Thymus (tissue), 11 donors: Measurements from ENCODE around the gene MRPS7. TPM values are rescaled to one million over a fixed set of nuclear protein-coding genes. Genes with fewer than 3 reads are reported as not detected.
"Not testable (repeated sequence)": the region's sequence is repeated elsewhere in the genome, so short reads cannot be mapped to it uniquely, and the experiment has no call there.

Experiments used
- DNase-seq, 9 donors: peaks; one replicate each; pipeline ENCODE4 v3.0.0-alpha.2; 2013; ENCODE audit warnings: low spot score in 9 of 9, low read depth in 6 of 9, missing footprints in 1 of 9
- H3K27ac ChIP-seq, 2 donors: one replicate each; pipeline ENCODE4 v1.5.1; 2013; ENCODE audit warnings: control low read depth in 1 of 2, low read depth in 1 of 2, low read length in 1 of 2, mild to moderate bottlenecking in 1 of 2, moderate library complexity in 1 of 2
- H3K27me3 ChIP-seq, 2 donors: one replicate each; pipeline ENCODE4 v1.5.1; 2013; ENCODE audit warnings: low read length in 1 of 2; ENCODE audit not compliant: control insufficient read depth in 2 of 2, insufficient read depth in 1 of 2
- H3K36me3 ChIP-seq, 2 donors: one replicate each; pipeline ENCODE4 v1.5.1; 2013; ENCODE audit warnings: low read length in 1 of 2, mild to moderate bottlenecking in 1 of 2, moderate library complexity in 1 of 2; ENCODE audit not compliant: control insufficient read depth in 2 of 2, insufficient read depth in 2 of 2
- H3K4me1 ChIP-seq, 2 donors: one replicate each; pipeline ENCODE4 v1.5.1; 2013; ENCODE audit warnings: low read length in 2 of 2; ENCODE audit not compliant: control insufficient read depth in 2 of 2, insufficient read depth in 2 of 2
- H3K4me3 ChIP-seq, 2 donors: one replicate each; pipeline ENCODE4 v1.5.1; 2013; ENCODE audit warnings: low read length in 2 of 2, control low read depth in 1 of 2, mild to moderate bottlenecking in 1 of 2
- H3K9me3 ChIP-seq, 2 donors: one replicate each; pipeline ENCODE4 v1.5.1; 2013; ENCODE audit warnings: low read length in 1 of 2, mild to moderate bottlenecking in 1 of 2; ENCODE audit not compliant: control insufficient read depth in 2 of 2, insufficient read depth in 1 of 2
- WGBS: extraction: QIAGEN DNeasy Blood & Tissue Kit; methylation state at CpG from one replicate; pipeline ENCODE4 v1.1.7; 2013; 5-methylcytosine and 5-hydroxymethylcytosine counted together
- polyA plus RNA-seq: library from polyadenylated mRNA; stranded (reverse); fragments of 200-250 nt; gene quantifications from one replicate; pipeline ENCODE4 v1.2.3, GENCODE V29; 2013
- total RNA-seq: library from RNA; stranded (reverse); fragments of 120-200 nt; gene quantifications from one replicate; pipeline ENCODE4 v1.2.4, GENCODE V29; 2013
- donor health status: healthy.

MRPS7 gene
- total and polyA plus RNA-seq, 2 donors, result 39.1 to 62.8 TPM

- no peak for DNase-seq
- H3K36me3 ChIP-seq, result peaks cover 6% of the 10 kb centered on the region in 2 donors
- H3K9me3 ChIP-seq, result no peaks in the 10 kb centered on the region
- 97% methylated on average over 8 of the region's 8 CpGs for WGBS
- H3K4me3 ChIP-seq, result no peak overlapping the region
- H3K27me3 ChIP-seq, result no peaks in the 10 kb centered on the region
- H3K27ac ChIP-seq, result no peak overlapping the region
- peaks cover 0 to 12% of the 10 kb centered on the region in 2 donors for H3K4me1 ChIP-seq
These were observed 9.5 kb upstream of the MRPS7 start for GRCh38 chr17:75252039-75252816.

GRCh38 chr17:75255954-75256698, 5.6 kb upstream of the MRPS7 start:
- H3K4me3 ChIP-seq, H3K36me3 ChIP-seq, H3K9me3 ChIP-seq, DNase-seq, H3K27ac ChIP-seq, H3K27me3 ChIP-seq: not testable (repeated sequence)
- H3K4me1 ChIP-seq, result peaks cover 8 to 15% of the 10 kb centered on the region in 2 donors
- 90% methylated on average over 10 of the region's 11 CpGs for WGBS

DNA sequence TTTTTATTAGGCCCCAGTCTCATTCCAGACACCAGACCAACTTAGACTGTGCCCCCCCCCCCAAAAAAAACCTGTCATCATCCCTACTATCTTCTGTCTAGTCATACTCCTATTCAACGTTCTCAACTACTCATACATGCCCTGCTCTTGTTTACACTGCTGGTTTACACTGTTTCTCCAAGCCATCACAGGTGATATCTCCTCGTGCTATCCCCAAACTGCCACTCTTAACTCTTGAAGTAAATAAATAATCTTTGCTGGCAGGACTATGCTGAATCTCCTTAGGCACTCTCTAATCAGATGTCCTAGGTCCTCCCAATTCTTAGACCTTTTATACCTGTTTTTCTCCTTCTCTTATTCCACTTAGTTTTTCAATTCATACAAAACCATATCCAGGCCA, 4.5 kb upstream of the MRPS7 start:
- not testable (repeated sequence) for H3K27ac ChIP-seq, H3K27me3 ChIP-seq, H3K4me3 ChIP-seq, DNase-seq, H3K9me3 ChIP-seq, H3K36me3 ChIP-seq
- H3K4me1 ChIP-seq, result peaks cover 10 to 17% of the 10 kb centered on the region in 2 donors
- 87% methylated on average over 2 of the region's 2 CpGs for WGBS

DNA sequence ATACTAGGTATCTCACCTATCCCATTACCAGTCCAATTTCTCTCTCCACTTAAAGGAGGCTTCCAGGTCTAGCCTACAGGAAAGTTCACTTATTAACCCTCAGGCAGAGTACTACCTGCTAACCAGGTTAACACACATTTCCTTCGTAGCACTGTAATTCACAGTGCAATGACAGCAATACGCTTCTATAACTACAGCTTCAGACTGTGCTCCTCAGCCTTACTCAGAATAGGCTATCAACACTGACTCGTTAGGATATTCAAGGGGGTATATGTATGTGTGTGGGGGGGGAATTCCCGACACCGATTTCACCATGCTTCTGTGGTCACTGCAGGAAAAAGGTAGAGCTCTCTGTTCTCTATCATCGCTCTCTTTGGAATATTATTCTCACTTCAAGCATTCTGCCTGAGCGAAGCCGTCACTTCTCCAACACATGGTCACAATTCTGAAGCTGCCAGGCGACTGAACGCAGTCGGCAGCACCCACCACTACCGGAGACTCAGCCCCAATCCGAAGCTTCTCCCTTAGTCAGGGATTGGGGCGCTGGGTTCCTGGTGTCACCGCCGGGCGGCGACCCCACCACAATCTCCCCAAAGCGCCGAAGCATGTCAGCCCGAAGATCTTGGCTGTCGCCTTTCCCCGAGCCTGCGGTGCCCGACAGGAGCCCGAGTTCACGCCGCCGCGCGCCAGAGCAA, 891 bp upstream of the MRPS7 start:
- H3K9me3 ChIP-seq, result no peaks in the 10 kb centered on the region
- 3% methylated on average over 31 of the region's 31 CpGs for WGBS
- H3K27ac ChIP-seq, result peak overlapping the region; percentile 97 to 98
- H3K27me3 ChIP-seq, result no peaks in the 10 kb centered on the region
- peaks cover 16 to 26% of the 10 kb centered on the region in 2 donors for H3K4me1 ChIP-seq
- H3K4me3 ChIP-seq, result peak overlapping the region; percentile 78 to 92
- DNase-seq, result no peak
- H3K36me3 ChIP-seq, result peaks cover 10 to 26% of the 10 kb centered on the region in 2 donors

GRCh38 chr17:75262112-75262606, 480 bp downstream of the MRPS7 start:
- H3K4me1 ChIP-seq, result peaks cover 16 to 26% of the 10 kb centered on the region in 2 donors
- 3% methylated on average over 23 of the region's 23 CpGs for WGBS
- peak overlapping the region; percentile 97 to 98 for H3K27ac ChIP-seq
- H3K4me3 ChIP-seq, result peak overlapping the region; percentile 78 to 92
- H3K36me3 ChIP-seq, result peaks cover 24 to 40% of the 10 kb centered on the region in 2 donors
- DNase-seq, result no peak
- H3K27me3 ChIP-seq, result no peaks in the 10 kb centered on the region
- no peaks in the 10 kb centered on the region for H3K9me3 ChIP-seq

DNA sequence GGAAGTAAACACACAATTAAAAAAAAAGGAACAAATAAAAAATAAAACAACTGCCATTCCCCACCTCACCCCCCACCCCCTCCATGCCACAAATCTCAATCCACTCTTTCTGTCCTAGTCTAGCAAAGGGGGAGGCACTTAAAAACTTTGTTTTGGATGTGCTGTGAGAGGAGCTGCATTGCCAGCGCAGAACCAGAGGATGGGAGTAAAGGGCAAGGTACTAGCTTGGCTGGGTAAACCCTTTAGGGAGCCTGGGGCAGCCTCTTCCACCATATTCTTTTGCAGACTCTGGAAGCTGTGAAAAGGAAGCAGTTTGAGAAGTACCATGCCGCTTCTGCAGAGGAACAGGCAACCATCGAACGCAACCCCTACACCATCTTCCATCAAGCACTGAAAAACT, 1.4 kb downstream of the MRPS7 start:
- Histone ChIP-seq H3K27ac (no peak overlapping the region), H3K9me3 (no peaks in the 10 kb centered on the region), H3K4me3 (no peak overlapping the region), H3K4me1 (peaks cover 16 to 26% of the 10 kb centered on the region in 2 donors), H3K27me3 (no peaks in the 10 kb centered on the region), H3K36me3 (peaks cover 29 to 45% of the 10 kb centered on the region in 2 donors)
- no peak for DNase-seq
- 98% methylated on average over 4 of the region's 4 CpGs for WGBS

- WGBS, result 97% methylated on average over 17 of the region's 17 CpGs
- peaks cover 12 to 24% of the 10 kb centered on the region in 2 donors for H3K4me1 ChIP-seq
- H3K27ac ChIP-seq, result no peak overlapping the region
- no peaks in the 10 kb centered on the region for H3K9me3 ChIP-seq
- peaks cover 0 to 7% of the 10 kb centered on the region in 2 donors for H3K27me3 ChIP-seq
- peaks cover 29 to 45% of the 10 kb centered on the region in 2 donors for H3K36me3 ChIP-seq
- no peak overlapping the region for H3K4me3 ChIP-seq
- DNase-seq, result no peak
These were observed 4.1 kb downstream of the MRPS7 start for GRCh38 chr17:75265614-75266315.

GRCh38 chr17:75266316-75267152, 4.9 kb downstream of the MRPS7 start:
- no peak overlapping the region for H3K4me3 ChIP-seq
- no peaks in the 10 kb centered on the region for H3K9me3 ChIP-seq
- H3K4me1 ChIP-seq, result peaks cover 12 to 26% of the 10 kb centered on the region in 2 donors
- H3K27me3 ChIP-seq, result peaks cover 0 to 7% of the 10 kb centered on the region in 2 donors
- H3K36me3 ChIP-seq, result peaks cover 29 to 45% of the 10 kb centered on the region in 2 donors
- H3K27ac ChIP-seq, result no peak overlapping the region
- no peak for DNase-seq
- 95% methylated on average over 13 of the region's 13 CpGs for WGBS
